Muscle of back (tissue), 11 donors: ENCODE data around the gene MPZL3. TPM values are rescaled to one million over a fixed set of nuclear protein-coding genes. Genes with fewer than 3 reads are reported as not detected.
A peak's percentile ranks its signal among the peaks of the same experiment; 100 is the strongest.

Experiments
- DNase-seq, 3 donors: peaks; one replicate each; pipeline versions ENCODE4 v3.0.0 to v3.0.0-alpha.2; 2013
- polyA plus RNA-seq, 10 donors: library from polyadenylated mRNA; unstranded; fragments of 120-200 nt; gene quantifications; one replicate each; pipeline ENCODE4 v1.2.1, GENCODE V29; 2013; ENCODE audit not compliant: insufficient read length in 10 of 10

The MPZL3 gene
- polyA plus RNA-seq, 10 donors: 0.42 to 1.3 (median 0.72) TPM

- no peak for DNase-seq
Observed at GRCh38 chr11:118232659-118233058, 19.5 kb downstream of the MPZL3 start.

GRCh38 chr11:118231461-118231860, 20.7 kb downstream of the MPZL3 start:
- no peak for DNase-seq

DNA sequence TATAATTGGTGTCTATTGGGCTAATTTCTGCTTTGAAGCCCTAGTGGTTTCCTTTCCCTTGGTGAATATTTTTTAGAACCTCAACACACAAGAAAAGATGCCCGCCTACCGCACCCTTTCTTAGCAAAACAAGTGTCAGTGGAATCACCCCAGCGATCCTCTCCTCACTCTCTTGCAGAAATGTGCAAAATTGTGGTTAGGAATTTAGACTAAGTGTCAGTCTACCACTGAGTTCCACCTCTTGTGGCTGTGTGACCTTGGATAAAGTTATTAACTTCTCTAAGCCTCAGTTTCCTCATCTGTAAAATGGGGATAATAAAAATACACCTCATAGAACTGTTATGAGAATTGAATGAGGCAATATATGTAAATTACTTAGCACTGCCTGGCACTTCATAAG, 22.1 kb downstream of the MPZL3 start:
- no peak for DNase-seq

DNA sequence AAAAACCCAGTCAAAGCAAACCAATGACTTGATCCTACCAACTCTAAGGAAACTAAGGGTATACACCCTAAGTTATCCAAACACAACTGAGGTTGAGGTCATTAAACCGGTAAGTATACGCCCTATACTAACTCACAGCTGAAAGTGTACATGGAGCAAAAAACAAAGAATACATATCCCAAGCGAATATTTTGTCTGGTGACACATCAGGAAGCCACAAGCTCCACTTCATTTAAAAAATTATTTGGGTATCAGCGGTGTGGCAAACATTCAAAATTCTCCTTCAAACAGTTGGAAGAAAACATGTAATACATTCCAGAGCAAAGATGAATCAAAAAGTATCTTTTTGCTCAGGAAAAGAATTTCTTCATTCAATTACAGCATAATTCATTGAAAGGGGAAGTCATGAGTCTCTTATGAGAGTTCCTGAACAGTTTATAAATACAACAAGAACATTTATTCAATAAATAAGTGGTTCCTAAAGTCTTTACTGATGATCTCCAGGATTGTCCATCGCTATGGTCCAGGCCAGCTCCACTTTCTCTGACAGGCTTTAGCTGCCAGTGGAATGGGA, 22.8 kb downstream of the MPZL3 start:
- no peak for DNase-seq

DNA sequence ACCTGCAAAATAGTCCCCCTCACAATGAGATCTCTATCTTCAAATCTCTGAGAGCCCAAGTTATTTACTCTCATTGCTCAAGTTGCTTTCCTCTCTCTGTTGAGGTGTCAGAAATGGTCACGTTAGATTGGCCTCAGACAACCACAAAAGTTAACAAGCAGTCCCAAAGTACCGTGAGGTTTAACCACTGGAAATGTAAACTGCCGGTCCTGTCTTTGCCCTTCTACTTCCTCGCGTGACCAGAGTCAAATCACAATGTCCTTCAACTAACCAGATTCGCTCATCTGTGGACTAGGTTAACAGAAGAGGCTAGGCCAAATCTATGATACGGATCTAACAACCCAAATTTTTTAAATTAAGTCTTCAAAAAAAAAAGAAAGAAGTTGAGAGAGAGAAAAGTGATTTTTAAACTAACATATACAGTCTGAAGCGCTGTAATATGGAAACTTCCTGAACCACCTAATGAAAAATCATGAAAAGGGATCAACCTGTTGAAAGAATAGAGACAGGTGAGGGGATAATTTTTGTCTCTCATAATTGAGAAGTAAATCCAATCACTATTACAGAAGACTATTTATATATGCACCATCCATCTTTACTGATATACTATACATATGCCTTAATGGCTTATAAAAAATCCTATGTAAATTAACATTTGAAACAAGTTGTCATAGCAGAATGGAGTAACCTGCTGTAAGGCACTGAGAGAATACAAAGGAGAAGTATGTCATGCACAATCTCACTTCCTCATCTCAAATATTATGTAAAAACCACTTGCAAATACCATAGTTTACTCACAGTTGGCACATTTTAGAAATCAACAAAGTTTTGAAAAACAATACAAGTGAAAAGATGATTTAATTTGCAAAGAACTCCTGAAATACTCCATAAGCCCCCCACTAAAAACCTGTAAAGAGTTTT, 24.0 kb downstream of the MPZL3 start:
- DNase-seq: no peak

DNA sequence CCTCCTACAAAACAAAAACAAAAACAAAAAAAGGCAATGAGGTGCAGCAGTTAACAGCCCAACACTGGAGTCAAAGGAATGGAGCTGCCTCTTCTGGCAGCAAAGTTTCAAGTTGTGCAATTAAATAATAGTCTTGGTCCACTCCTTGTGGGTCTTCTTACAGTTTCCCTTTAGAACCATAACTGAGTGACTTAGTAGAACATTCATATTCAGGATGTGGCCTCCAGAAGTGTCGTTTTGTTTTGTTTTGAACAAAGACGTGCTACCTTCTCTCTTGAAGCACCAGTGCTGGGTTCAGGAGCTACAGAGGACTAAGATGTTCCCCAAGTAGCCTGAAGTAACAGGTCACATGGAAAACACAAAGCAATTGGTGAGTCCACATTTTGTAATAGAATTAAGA, 25.4 kb downstream of the MPZL3 start:
- no peak for DNase-seq

- peak in 1 of 3 donors; percentile 18 for DNase-seq
Observed at GRCh38 chr11:118226296-118226695, 25.9 kb downstream of the MPZL3 start.

- DNase-seq: peak in 1 of 3 donors; percentile 17
Observed at GRCh38 chr11:118224511-118225188, 27.5 kb downstream of the MPZL3 start, which contains the start of gene JAML. JAML (minus strand) TSS chr11:118225011; CDS start chr11:118214866, 10,145 bp downstream.

GRCh38 chr11:118223992-118224391, 28.2 kb downstream of the MPZL3 start:
- DNase-seq: no peak

GRCh38 chr11:118223570-118223969, 28.6 kb downstream of the MPZL3 start:
- no peak for DNase-seq

- no peak for DNase-seq
Observed at GRCh38 chr11:118222437-118222836, 29.7 kb downstream of the MPZL3 start.

GRCh38 chr11:118221419-118221818, 30.7 kb downstream of the MPZL3 start:
- DNase-seq: no peak

DNA sequence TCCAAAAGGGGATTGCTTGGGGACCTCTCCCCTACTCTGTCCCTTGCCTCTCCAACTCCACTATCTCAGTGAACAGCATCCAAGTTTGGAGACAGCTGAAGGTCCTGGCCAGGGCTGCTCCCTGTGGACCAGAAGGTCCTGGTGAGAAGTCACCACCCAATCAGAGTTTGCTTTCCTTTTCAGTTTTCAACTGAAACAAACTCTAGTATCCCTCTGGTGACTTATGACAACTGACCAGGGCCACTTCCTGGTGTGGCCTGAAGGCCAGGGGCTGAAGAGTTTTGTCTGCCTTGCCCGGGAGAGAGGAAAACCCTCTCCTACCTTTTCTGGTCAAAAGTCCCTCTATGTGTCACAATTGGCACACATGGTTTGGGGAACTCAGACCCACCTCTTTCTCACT, 32.4 kb downstream of the MPZL3 start:
- no peak for DNase-seq

- no peak for DNase-seq
Observed at GRCh38 chr11:118219244-118219643, 32.9 kb downstream of the MPZL3 start.

- no peak for DNase-seq
Observed at GRCh38 chr11:118217575-118217974, 34.6 kb downstream of the MPZL3 start.

DNA sequence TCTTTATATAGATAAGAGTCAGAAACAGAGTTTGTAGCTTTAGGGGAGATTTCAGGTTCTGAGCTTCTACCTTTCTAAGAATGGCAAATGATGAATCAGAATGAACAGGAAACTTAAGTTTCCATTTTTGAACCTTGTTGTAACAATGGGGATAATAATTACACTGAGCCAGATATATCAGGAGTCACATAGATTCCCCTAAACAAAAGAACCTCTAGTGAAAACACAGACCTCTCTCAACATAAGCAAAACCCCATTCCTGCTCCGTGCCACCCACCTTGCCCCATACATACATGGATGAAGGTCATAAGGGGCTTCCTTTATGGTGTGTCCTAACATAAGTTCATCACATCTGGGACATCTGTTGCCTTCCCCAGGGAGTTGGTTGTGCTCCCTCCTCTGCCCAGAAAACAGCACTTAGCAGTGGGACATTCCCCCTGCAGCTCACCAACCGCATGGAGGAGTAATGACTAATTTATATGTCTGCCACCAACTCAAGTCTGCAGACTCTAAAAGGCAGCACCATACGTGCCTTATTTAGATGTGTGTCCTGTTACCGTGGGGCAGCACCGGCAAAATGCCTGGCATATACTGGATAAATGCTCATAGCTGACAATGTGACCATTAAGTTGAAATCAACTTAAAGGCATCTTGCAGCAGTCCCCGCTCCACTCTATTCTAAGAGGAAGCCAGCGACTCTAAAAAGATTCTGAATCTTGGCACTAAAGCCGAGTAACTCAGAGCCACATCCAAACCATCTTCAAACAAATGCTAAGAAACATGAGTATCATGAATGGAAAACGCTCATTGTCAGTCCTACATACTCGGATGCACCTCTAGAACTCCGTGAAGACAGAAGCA, 35.3 kb downstream of the MPZL3 start:
- no peak for DNase-seq

DNA sequence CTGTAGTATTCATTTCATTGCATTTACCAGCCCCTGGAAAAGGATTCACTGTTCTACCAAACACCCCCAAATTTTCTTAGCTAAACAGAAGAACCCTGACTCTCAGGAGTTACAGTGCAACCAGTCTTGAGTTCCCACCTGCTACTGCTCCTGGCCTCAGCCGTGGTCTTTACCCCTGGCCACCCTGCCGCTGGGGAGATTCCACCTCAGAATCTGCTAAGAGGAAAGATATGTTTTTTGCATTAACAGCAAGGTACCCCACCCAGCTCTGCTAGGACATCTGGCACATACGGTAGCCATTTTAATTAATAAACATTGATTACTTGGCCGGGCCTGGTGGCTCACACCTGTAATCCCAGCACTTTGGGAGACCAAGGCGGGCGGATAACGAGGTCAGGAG, 36.4 kb downstream of the MPZL3 start:
- no peak for DNase-seq

DNA sequence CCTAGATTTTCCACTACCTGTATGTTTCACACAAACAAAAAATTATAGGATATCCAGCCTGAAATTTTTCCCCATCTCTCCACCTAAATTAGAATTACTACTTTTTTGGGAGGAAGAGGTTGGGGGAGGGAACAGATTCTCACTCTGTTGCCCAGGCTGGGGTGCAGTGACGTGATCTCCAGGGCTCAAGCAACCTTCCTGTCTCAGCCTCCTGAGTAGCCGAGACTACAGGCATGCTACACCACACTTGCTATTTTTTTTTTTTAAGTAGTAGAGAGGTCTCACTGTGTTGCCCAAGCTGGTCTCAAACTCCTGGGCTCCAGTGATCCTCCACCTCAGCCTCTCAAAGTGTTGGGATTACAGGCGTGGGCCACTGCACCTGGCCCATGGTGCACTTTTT, 36.9 kb downstream of the MPZL3 start:
- no peak for DNase-seq

GRCh38 chr11:118214210-118214914, 37.8 kb downstream of the MPZL3 start:
- DNase-seq: peak in 2 of 3 donors; percentile 2 to 34

- DNase-seq: no peak
Observed at GRCh38 chr11:118213781-118214180, 38.4 kb downstream of the MPZL3 start.

GRCh38 chr11:118213201-118213600, 39.0 kb downstream of the MPZL3 start:
- DNase-seq: no peak
